K562 (cell line): ENCODE data around the gene USP14. TPM values are rescaled to one million over a fixed set of nuclear protein-coding genes. Genes with fewer than 3 reads are reported as not detected.

Experiments used
- ATAC-seq: fragments of 200-7000 bp; cut with Tn5 transposase; 3 replicates; pipeline ENCODE4 v1.9.1; 2020; ENCODE audit warnings: moderate library complexity
- BruUV-seq: library from RNA; stranded (reverse); fragments of 400-500 nt; replicated peaks from 2 replicates; lab custom pipeline; 2021; lab: Mats Ljungman, UMichigan
- CTCF ChIA-PET: fragments of 300-600 bp; formaldehyde crosslinking; extraction: SDS; loops from one replicate; lab custom pipeline; 2021; ENCODE audit warnings: low intra/inter-chr PET ratio; lab: Yijun Ruan, JAX
- POLR2A ChIA-PET: fragments of 300-600, 350-650 bp; sonication (Branson Sonifier 250); formaldehyde crosslinking; extraction: SDS; loops from one replicate; lab custom pipeline; 2021; ENCODE audit warnings: antibody characterized with exemption, inconsistent platforms; lab: Yijun Ruan, JAX
- DNase-seq, 4 experiments: peaks; one replicate each; pipeline versions ENCODE4 v3.0.0 to v3.0.0-alpha.2; 2011 to 2018; ENCODE audit warnings: low spot score in 3 of 4, mixed read lengths in 3 of 4; ENCODE audit errors: extremely low read depth in 1 of 4
- FAIRE-seq: peaks from 2 replicates; lab custom pipeline; 2011; peaks lifted over from hg19 to GRCh38; lab: Jason Lieb, UNC
- H2AFZ ChIP-seq: 2 replicates; pipeline ENCODE4 v1.6.0; 2011; ENCODE audit warnings: low read depth, low read length, control low read depth, inconsistent platforms
- H3K27ac ChIP-seq: fragments of 200-600 bp; 3 replicates; pipeline ENCODE4 v1.8.0; 2011; ENCODE audit warnings: low read depth, mild to moderate bottlenecking, control low read depth, inconsistent platforms, low read length, moderate library complexity, mixed read lengths; ENCODE audit errors: extremely low read depth
- H3K27me3 ChIP-seq, 2 experiments: fragments of 300-600 bp in 1 of 2; 2 replicates in 1 of 2; 3 replicates in 1 of 2; pipeline versions ENCODE4 v1.6.0 to v1.8.0; 2011; ENCODE audit warnings: inconsistent platforms in 2 of 2, low read length in 2 of 2, mild to moderate bottlenecking in 1 of 2, mixed read lengths in 1 of 2, moderate library complexity in 1 of 2; ENCODE audit not compliant: control insufficient read depth in 2 of 2, insufficient read depth in 2 of 2
- H3K36me3 ChIP-seq: fragments of 300-600 bp; 3 replicates; pipeline ENCODE4 v1.8.0; 2011; ENCODE audit warnings: mild to moderate bottlenecking, low read length, inconsistent platforms; ENCODE audit not compliant: control insufficient read depth, insufficient read depth
- H3K4me1 ChIP-seq, 2 experiments: fragments of 200-600 bp in 1 of 2; replicated peaks in 1 of 2; 2 replicates in 1 of 2; 3 replicates in 1 of 2; pipeline versions ENCODE4 v1.5.1 to v1.8.0; 2011; ENCODE audit warnings: inconsistent platforms in 2 of 2, low read length in 2 of 2, mild to moderate bottlenecking in 1 of 2, mixed read lengths in 1 of 2, moderate library complexity in 1 of 2; ENCODE audit not compliant: control insufficient read depth in 2 of 2, insufficient read depth in 2 of 2
- H3K4me2 ChIP-seq: 2 replicates; pipeline ENCODE4 v1.6.1; 2011; ENCODE audit warnings: low read length, control low read depth, inconsistent platforms, mixed read lengths; ENCODE audit not compliant: insufficient read depth
- H3K4me3 ChIP-seq: fragments of 200-600 bp; sonication (generic), shearing (Covaris generic); 2 replicates; pipeline ENCODE4 v1.5.1; 2016; ENCODE audit warnings: control low read depth, inconsistent platforms
- H3K79me2 ChIP-seq: fragments of 200-600 bp; 3 replicates; pipeline ENCODE4 v1.8.0; 2011; ENCODE audit warnings: low read length, inconsistent platforms; ENCODE audit not compliant: control insufficient read depth, insufficient read depth
- H3K9ac ChIP-seq, 2 experiments: 2 replicates each; pipeline versions ENCODE4 v1.6.0 to v1.6.1; 2011; ENCODE audit warnings: low read depth in 2 of 2, low read length in 2 of 2, control low read depth in 1 of 2, inconsistent platforms in 1 of 2, mild to moderate bottlenecking in 1 of 2, mixed read lengths in 1 of 2; ENCODE audit not compliant: insufficient read depth in 1 of 2
- H3K9me1 ChIP-seq: one replicate; pipeline ENCODE4 v1.6.0; 2011; ENCODE audit warnings: inconsistent platforms, mild to moderate bottlenecking, low read length, moderate library complexity; ENCODE audit not compliant: control insufficient read depth, insufficient read depth
- H3K9me3 ChIP-seq: replicated peaks from 2 replicates; pipeline ENCODE4 v1.5.1; 2011; ENCODE audit warnings: low read depth, low read length, inconsistent platforms; ENCODE audit not compliant: control insufficient read depth, insufficient read depth
- H4K20me1 ChIP-seq: replicated peaks from 2 replicates; pipeline ENCODE4 v1.6.1; 2011; ENCODE audit warnings: low read length, inconsistent platforms, mixed read lengths; ENCODE audit not compliant: control insufficient read depth, insufficient read depth
- BDP1 ChIP-seq: IDR thresholded peaks from 3 replicates; pipeline ENCODE4 v1.6.1; 2011; ENCODE audit not compliant: insufficient read length, insufficient read depth
- E4F1 ChIP-seq: fragments of 250-450 bp; sonication (Bioruptor Pico); IDR thresholded peaks from 2 replicates; pipeline ENCODE4 v1.5.0; 2021; ENCODE audit warnings: mild to moderate bottlenecking, borderline replicate concordance
- FOSL1 ChIP-seq: fragments of 200-800 bp; sonication (Bioruptor generic); conservative IDR thresholded peaks from 2 replicates; pipeline ENCODE4 v1.6.1; 2016; ENCODE audit warnings: missing genetic modification characterization, missing compliant biosample characterization
- FOXP4 ChIP-seq: sonication (generic); formaldehyde crosslinking; IDR thresholded peaks from 2 replicates; pipeline ENCODE4 v1.8.0; 2022; ENCODE audit warnings: mild to moderate bottlenecking, missing genetic modification reagents, borderline replicate concordance
- GTF2F1 ChIP-seq: IDR thresholded peaks from 2 replicates; pipeline ENCODE4 v1.6.1; 2011; ENCODE audit warnings: low read depth, low read length, improper control_type of control experiment
- LARP7 ChIP-seq: fragments of 450-650 bp; IDR thresholded peaks from 2 replicates; pipeline ENCODE4 v1.6.1; 2016
- MAFK ChIP-seq: IDR thresholded peaks from 2 replicates; pipeline ENCODE4 v1.6.1; 2011; ENCODE audit warnings: low read length, improper control_type of control experiment
- MCM2 ChIP-seq: fragments of 450-650 bp; IDR thresholded peaks from 2 replicates; pipeline ENCODE4 v1.6.1; 2017; ENCODE audit warnings: low read depth, mild to moderate bottlenecking
- MXI1 ChIP-seq: IDR thresholded peaks from 2 replicates; pipeline ENCODE4 v1.6.1; 2011; ENCODE audit warnings: low read depth, mild to moderate bottlenecking, improper control_type of control experiment, low read length
- OTX1 ChIP-seq: fragments of 450-650 bp; formaldehyde crosslinking; IDR thresholded peaks from 2 replicates; pipeline ENCODE4 v1.4.0; 2022; ENCODE audit warnings: mild to moderate bottlenecking
- RCOR1 ChIP-seq, 2 experiments: IDR thresholded peaks; 2 replicates each; pipeline ENCODE4 v1.6.1; 2012; ENCODE audit warnings: low read depth in 2 of 2, low read length in 2 of 2, borderline replicate concordance in 1 of 2, improper control_type of control experiment in 1 of 2
- RHOXF2B ChIP-seq: fragments of 250-450 bp; sonication (Bioruptor Pico); conservative IDR thresholded peaks from 2 replicates; pipeline ENCODE4 v1.5.1; 2021
- TEAD4 ChIP-seq, 2 experiments: sonication (generic) in 1 of 2; formaldehyde crosslinking in 1 of 2; IDR thresholded peaks; 2 replicates each; pipeline versions ENCODE4 v1.6.1 to v1.8.0; 2012 to 2022; ENCODE audit warnings: borderline replicate concordance in 1 of 2, inconsistent platforms in 1 of 2, low read length in 1 of 2, mild to moderate bottlenecking in 1 of 2, missing genetic modification reagents in 1 of 2
- ZFP1 ChIP-seq: fragments of 450-650 bp; formaldehyde crosslinking; IDR thresholded peaks from 2 replicates; pipeline ENCODE4 v1.4.0; 2020; ENCODE audit warnings: mild to moderate bottlenecking, mixed read lengths
- ZNF134 ChIP-seq: fragments of 250-450 bp; sonication (Bioruptor Pico); conservative IDR thresholded peaks from 2 replicates; pipeline ENCODE4 v1.4.0; 2020
- ZNF212 ChIP-seq: fragments of 450-650 bp; formaldehyde crosslinking; IDR thresholded peaks from 2 replicates; pipeline ENCODE4 v1.4.0; 2020; ENCODE audit warnings: mild to moderate bottlenecking
- ZNF75A ChIP-seq: fragments of 450-650 bp; formaldehyde crosslinking; IDR thresholded peaks from 2 replicates; pipeline ENCODE4 v1.4.0; 2020; ENCODE audit warnings: mild to moderate bottlenecking
- WGBS: fragments of 100-300 bp; shearing (Covaris generic); methylation state at CpG from one replicate; pipeline ENCODE4 v1.1.6; 2016; ENCODE audit warnings: low coverage, mixed read lengths; ENCODE audit not compliant: insufficient coverage; ENCODE audit errors: missing lambda C conversion rate; 5-methylcytosine and 5-hydroxymethylcytosine counted together
- in situ Hi-C: fragments of 300-500 bp; cut with MboI; formaldehyde crosslinking; loops from 4 replicates; pipeline ENCODE4 v1.15.0; 2018; ENCODE audit warnings: inconsistent platforms, mixed read lengths
- intact Hi-C: fragments of 100-400 bp; cut with micrococcal nuclease; formaldehyde crosslinking; loops from 2 replicates; pipeline ENCODE4 v1.14.2; 2022
- polyA plus RNA-seq, 8 experiments: library from polyadenylated mRNA; depleted of rRNA in 4 of 8; stranded (reverse) in 5 of 8; unstranded in 3 of 8; fragments of >200 nt; fragmentation: Nextera tagmentation in 2 of 8; fragmentation: Illumina TruSeq in 1 of 8; extraction: Ambion mirVana in 2 of 8; extraction: Trizol in 1 of 8; gene quantifications; 2 replicates each; pipeline versions ENCODE4 v1.2.1 to v1.2.3, GENCODE V29; 2011 to 2014; ENCODE audit warnings: inconsistent platforms in 1 of 8, missing spikeins in 1 of 8
- total RNA-seq, 7 experiments: library from RNA; depleted of rRNA in 6 of 7; stranded (reverse); fragments of >200 nt in 6 of 7; fragmentation: Illumina TruSeq in 2 of 7; extraction: Trizol in 2 of 7; gene quantifications; 2 replicates each; pipeline versions ENCODE4 v1.2.1 to v1.2.3, GENCODE V29; 2011 to 2021; ENCODE audit warnings: low replicate concordance in 1 of 7
- TF ChIP-seq, protein P1 (sequence below): fragments of 450-650 bp; formaldehyde crosslinking; IDR thresholded peaks from 2 replicates; pipeline ENCODE4 v1.4.0; 2022; ENCODE audit warnings: missing genetic modification characterization

USP14 gene
- total and polyA plus RNA-seq, 9 of the 15 experiments (the other 6 are each of a cell fraction or from before 2014, with no cell fraction given), result 18.7 to 129 (median 40.3) TPM

DNA sequence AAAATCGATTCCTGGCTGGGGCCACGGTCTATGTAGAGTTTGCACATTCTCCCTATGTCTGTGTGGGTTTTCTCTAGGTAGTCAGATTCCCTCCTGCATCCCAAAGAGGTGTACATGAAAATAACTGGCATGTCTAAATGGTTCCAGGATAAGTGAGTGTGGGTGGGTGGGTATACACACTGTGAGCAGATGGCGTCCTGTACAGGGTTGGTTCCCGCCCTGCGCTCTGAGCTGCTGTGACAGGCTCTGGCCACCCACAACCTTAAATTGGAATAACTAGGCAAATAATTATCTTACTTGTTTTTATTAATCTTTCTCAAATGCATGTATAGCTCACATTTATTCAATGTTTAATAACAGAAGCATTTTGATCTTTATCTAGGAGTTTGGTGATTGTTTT lies 93.2 kb downstream of the USP14 start (continued):
- TF ChIP-seq FOXP4 (CRISPR knock-in tag), result no peak
- no peak for TF ChIP-seq ZNF134 (CRISPR knock-in tag)
- TF ChIP-seq, all 486 proteins: peak for 0

DNA sequence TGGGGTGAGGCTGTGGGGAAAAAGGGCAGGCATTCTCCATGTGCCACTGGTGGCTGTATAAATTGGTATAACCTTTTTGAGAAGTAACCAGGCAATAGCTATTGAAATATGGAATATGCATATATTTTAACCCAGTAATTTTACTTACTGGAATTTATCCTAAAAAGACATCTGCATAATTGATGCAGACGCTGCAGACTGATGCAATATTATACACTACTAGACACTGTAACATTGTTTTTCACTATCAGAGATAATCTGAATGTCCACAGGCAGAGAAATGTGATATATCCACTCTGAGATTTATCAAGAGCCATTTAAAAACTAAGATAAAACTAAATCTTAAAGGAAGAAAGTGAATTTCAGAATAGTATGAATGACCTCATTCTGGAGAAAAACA lies 94.8 kb downstream of the USP14 start:
- Histone ChIP-seq H3K27me3 (no peaks in the 10 kb centered on the region), H3K4me3 (no peak overlapping the region), H3K36me3 (peaks cover 92% of the 10 kb centered on the region), H3K4me2 (no peak overlapping the region), H3K4me1 (peaks cover 0 to 5% of the 10 kb centered on the region in 2 experiments; a peak in 2 of 5 replicates), H3K9me1 (no peaks in the 10 kb centered on the region), H3K9ac (no peak overlapping the region), H2AFZ (no peak overlapping the region), H4K20me1 (no peaks in the 10 kb centered on the region), H3K9me3 (no peaks in the 10 kb centered on the region), H3K79me2 (no peaks in the 10 kb centered on the region), H3K27ac (no peak overlapping the region)
- in situ Hi-C loops, result no loop called here
- ChIA-PET POLR2A (interaction anchor here (1.0 to 1.8 kb wide), 3 partner anchors 10 to 15 kb away, joined by 4 to 5 read pairs (median 4); partner anchors contain the start of gene THOC1), CTCF (no interaction called here)
- FAIRE-seq (no peak), ATAC-seq (no peak), DNase-seq (no peak)
- 60% methylated on average over 1 of the region's 1 CpG for WGBS
- BruUV-seq, result no TSS peak
- intact Hi-C loops, result no loop called here
- TF ChIP-seq FOSL1 (no peak), OTX1 (CRISPR knock-in tag) (no peak), E4F1 (CRISPR knock-in tag) (no peak), BDP1 (no peak), MCM2 (no peak), GTF2F1 (no peak), RCOR1 (IDR thresholded peaks at IDR 0.05; ENCODE audit: borderline replicate concordance in 1 of 2, low read depth in 2 of 2, low read length in 2 of 2) (no peak), ZNF212 (CRISPR knock-in tag) (no peak), RHOXF2B (CRISPR knock-in tag) (no peak), MXI1 (no peak), MAFK (no peak), LARP7 (no peak), TEAD4 (IDR thresholded peaks at IDR 0.05; ENCODE audit: low read length) (no peak), TEAD4 (CRISPR knock-in tag; IDR thresholded peaks at IDR 0.05; ENCODE audit: borderline replicate concordance) (no peak), ZFP1 (CRISPR knock-in tag) (no peak), ZNF75A (CRISPR knock-in tag) (no peak)
- TF ChIP-seq, protein P1, sequence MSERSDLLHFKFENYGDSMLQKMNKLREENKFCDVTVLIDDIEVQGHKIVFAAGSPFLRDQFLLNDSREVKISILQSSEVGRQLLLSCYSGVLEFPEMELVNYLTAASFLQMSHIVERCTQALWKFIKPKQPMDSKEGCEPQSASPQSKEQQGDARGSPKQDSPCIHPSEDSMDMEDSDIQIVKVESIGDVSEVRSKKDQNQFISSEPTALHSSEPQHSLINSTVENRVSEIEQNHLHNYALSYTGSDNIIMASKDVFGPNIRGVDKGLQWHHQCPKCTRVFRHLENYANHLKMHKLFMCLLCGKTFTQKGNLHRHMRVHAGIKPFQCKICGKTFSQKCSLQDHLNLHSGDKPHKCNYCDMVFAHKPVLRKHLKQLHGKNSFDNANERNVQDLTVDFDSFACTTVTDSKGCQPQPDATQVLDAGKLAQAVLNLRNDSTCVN (CRISPR knock-in tag), result no peak
